ENCODE measurements around the gene SNX5.
A peak's percentile ranks its signal among the peaks of the same experiment; 100 is the strongest.

GRCh38 chr20:17995967-17996819 lies 27.6 kb upstream of the SNX5 start:
- TF ChIP-seq CTCF (conservative IDR thresholded peaks at IDR 0.05; ENCODE audit: low read length) (peak; percentile 99), EZH2phosphoT487 (IDR thresholded peaks at IDR 0.05; ENCODE audit: borderline replicate concordance, low read depth, low read length) (no peak)

Data from OCI-LY7 (cell line).